ENCODE results near the gene ZKSCAN7.
"Not testable (repeated sequence)": the region's sequence is repeated elsewhere in the genome, so short reads cannot be mapped to it uniquely, and the experiment has no call there.

DNA sequence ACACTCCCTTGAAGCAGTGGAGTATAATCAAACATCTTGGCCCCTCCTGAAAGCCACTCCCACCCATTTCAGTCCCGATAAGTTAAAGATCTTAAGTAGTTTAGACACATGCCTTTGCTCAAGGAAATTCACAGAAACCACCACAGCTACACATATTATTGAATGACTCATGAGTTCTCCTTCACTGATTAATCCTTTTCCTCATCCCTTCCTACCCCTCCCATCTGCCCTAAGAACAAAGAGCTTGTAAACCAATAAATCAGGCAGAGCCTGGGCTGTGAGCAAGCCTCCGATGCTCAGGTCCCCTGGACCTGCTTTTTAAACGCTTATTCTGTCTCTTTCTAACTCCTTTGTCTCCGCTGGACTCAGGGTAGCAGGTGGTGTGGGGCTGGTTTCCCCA, 20.3 kb upstream of the ZKSCAN7 start:
- TF ChIP-seq, protein P1, sequence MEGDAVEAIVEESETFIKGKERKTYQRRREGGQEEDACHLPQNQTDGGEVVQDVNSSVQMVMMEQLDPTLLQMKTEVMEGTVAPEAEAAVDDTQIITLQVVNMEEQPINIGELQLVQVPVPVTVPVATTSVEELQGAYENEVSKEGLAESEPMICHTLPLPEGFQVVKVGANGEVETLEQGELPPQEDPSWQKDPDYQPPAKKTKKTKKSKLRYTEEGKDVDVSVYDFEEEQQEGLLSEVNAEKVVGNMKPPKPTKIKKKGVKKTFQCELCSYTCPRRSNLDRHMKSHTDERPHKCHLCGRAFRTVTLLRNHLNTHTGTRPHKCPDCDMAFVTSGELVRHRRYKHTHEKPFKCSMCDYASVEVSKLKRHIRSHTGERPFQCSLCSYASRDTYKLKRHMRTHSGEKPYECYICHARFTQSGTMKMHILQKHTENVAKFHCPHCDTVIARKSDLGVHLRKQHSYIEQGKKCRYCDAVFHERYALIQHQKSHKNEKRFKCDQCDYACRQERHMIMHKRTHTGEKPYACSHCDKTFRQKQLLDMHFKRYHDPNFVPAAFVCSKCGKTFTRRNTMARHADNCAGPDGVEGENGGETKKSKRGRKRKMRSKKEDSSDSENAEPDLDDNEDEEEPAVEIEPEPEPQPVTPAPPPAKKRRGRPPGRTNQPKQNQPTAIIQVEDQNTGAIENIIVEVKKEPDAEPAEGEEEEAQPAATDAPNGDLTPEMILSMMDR (conservative IDR thresholded peaks at IDR 0.05) = not testable (repeated sequence)
- TF ChIP-seq EZH2 (IDR thresholded peaks at IDR 0.05; ENCODE audit: low read depth) = not testable (repeated sequence)
